Vagina (tissue), 2 donors: ENCODE measurements around the gene SH3BGR. TPM values are rescaled to one million over a fixed set of nuclear protein-coding genes. Genes with fewer than 3 reads are reported as not detected.
A peak's percentile ranks its signal among the peaks of the same experiment; 100 is the strongest.

ENCODE experiments used
- DNase-seq, 2 donors: peaks; one replicate each; pipeline ENCODE4 v3.0.0-alpha.2; 2017; ENCODE audit errors: extremely low spot score in 2 of 2
- H3K27ac ChIP-seq: fragments of 200-600 bp; sonication (generic); one replicate; pipeline ENCODE4 v1.5.1; 2019
- H3K27me3 ChIP-seq: fragments of 200-600 bp; sonication (generic); one replicate; pipeline ENCODE4 v1.5.1; 2019
- H3K36me3 ChIP-seq, 2 donors: fragments of 200-600 bp; sonication (generic); one replicate each; pipeline ENCODE4 v1.5.1; 2017 to 2019
- H3K4me1 ChIP-seq: fragments of 200-600 bp; sonication (generic); one replicate; pipeline ENCODE4 v1.5.1; 2019
- H3K4me3 ChIP-seq, 2 donors: fragments of 200-600 bp; sonication (generic); 1 replicate in 1 of 2; 2 replicates in 1 of 2; pipeline ENCODE4 v1.5.1; 2016 to 2019
- H3K9me3 ChIP-seq: fragments of 200-600 bp; sonication (generic); one replicate; pipeline ENCODE4 v1.5.1; 2019
- POLR2A ChIP-seq, 2 donors: fragments of 450-650 bp; IDR thresholded peaks; one replicate each; pipeline ENCODE4 v1.6.1; 2017; ENCODE audit warnings: antibody characterized with exemption in 2 of 2, mild to moderate bottlenecking in 2 of 2, moderate library complexity in 2 of 2
- POLR2AphosphoS5 ChIP-seq, 2 donors: sonication (generic); formaldehyde crosslinking; IDR thresholded peaks; one replicate each; pipeline ENCODE4 v1.9.0; 2017; ENCODE audit warnings: antibody characterized with exemption in 2 of 2, mild to moderate bottlenecking in 2 of 2, low read depth in 1 of 2; ENCODE audit not compliant: insufficient read depth in 1 of 2
- intact Hi-C: fragments of 100-400 bp; cut with DNase I; formaldehyde crosslinking; loops from one replicate; pipeline ENCODE4 v1.15.1; 2023
- total RNA-seq: library from RNA; depleted of rRNA; stranded (reverse); fragments of >200 nt; gene quantifications from one replicate; pipeline ENCODE4 v1.2.3, GENCODE V29; 2016
- TF ChIP-seq, protein P1 (sequence below), 3 experiments: fragments of 450-650 bp in 2 of 3; fragments of 200-600 bp in 1 of 3; sonication (generic) in 1 of 3; IDR thresholded peaks; one replicate each; pipeline ENCODE4 v1.5.1; 2017 to 2019; ENCODE audit warnings: antibody characterized with exemption in 3 of 3, mild to moderate bottlenecking in 2 of 3, moderate library complexity in 2 of 3

The SH3BGR gene
- total RNA-seq, 1 donor from 2014 or later = 1.2 TPM

DNA sequence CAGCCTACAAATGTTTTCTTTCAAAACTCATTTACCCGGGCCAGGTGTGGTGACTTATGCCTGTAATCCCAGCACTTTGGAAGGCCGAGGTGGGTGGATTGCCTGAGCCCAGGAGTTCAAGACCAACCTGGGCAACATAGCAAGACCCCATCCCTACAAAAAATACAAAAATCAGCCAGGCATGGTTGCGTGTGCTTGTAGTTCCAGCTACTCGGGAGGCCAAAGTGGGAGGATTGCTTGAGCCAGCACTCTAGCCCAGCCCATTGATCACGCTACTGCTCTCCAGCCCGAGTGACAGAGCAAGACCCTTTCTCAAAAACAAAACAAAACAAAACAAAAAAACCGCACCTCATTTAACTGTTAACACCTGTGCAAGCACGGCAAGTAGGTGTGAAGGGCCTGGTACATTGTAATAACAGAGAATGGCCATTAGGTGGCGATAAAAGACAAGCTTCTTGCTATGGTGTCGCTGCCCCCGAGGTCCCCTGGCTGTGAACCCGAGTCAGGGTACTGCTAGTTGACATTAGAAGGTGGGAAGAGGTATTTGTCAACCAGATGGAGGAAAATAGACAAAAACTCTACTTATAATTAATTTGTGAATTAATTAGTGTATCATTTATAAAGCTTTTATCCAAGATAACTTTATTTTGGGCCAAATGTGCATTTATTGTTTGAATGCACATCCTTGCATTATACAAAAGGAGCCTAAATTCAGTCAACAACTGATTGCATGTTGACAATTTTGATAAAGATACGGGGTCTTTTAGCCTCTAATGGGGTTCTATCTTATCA lies 66.5 kb downstream of the SH3BGR start:
- no peak overlapping the region for H3K4me3 ChIP-seq
- no peak for DNase-seq
- no peaks in the 10 kb centered on the region for H3K36me3 ChIP-seq
- no peak overlapping the region for H3K27ac ChIP-seq
- intact Hi-C loops = no loop called here
- H3K9me3 ChIP-seq = no peaks in the 10 kb centered on the region
- H3K4me1 ChIP-seq = no peaks in the 10 kb centered on the region
- H3K27me3 ChIP-seq = no peaks in the 10 kb centered on the region
- no peak for TF ChIP-seq POLR2AphosphoS5 (IDR thresholded peaks at IDR 0.05; ENCODE audit: insufficient read depth in 1 of 2, low read depth in 1 of 2)
- TF ChIP-seq POLR2A (IDR thresholded peaks at IDR 0.05) = no peak
- TF ChIP-seq, protein P1, sequence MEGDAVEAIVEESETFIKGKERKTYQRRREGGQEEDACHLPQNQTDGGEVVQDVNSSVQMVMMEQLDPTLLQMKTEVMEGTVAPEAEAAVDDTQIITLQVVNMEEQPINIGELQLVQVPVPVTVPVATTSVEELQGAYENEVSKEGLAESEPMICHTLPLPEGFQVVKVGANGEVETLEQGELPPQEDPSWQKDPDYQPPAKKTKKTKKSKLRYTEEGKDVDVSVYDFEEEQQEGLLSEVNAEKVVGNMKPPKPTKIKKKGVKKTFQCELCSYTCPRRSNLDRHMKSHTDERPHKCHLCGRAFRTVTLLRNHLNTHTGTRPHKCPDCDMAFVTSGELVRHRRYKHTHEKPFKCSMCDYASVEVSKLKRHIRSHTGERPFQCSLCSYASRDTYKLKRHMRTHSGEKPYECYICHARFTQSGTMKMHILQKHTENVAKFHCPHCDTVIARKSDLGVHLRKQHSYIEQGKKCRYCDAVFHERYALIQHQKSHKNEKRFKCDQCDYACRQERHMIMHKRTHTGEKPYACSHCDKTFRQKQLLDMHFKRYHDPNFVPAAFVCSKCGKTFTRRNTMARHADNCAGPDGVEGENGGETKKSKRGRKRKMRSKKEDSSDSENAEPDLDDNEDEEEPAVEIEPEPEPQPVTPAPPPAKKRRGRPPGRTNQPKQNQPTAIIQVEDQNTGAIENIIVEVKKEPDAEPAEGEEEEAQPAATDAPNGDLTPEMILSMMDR (IDR thresholded peaks at IDR 0.05) = peak; percentile 68 to 92 (median 79)

DNA sequence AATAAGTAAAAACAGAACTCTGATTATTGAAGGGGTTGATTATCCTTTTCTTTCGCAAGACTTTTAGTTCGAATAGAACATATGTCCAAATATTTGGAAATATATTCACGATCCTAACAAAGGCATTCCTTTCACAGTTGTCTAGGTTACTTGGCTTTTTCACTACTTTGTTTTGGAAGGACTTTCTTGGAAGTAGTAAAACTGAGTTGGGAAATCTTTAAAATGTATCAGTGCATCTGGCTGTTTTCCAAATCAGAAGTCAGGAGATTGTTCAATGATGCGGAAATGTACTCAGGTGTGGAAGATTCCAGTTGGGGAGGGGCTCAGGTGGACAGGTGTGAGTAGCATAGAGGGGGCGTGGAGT lies 67.1 kb downstream of the SH3BGR start:
- Histone ChIP-seq H3K4me3 (no peak overlapping the region), H3K27ac (no peak overlapping the region), H3K9me3 (no peaks in the 10 kb centered on the region), H3K27me3 (no peaks in the 10 kb centered on the region), H3K36me3 (no peaks in the 10 kb centered on the region), H3K4me1 (no peaks in the 10 kb centered on the region)
- no peak for DNase-seq
- TF ChIP-seq POLR2A (IDR thresholded peaks at IDR 0.05) = no peak
- intact Hi-C loops = no loop called here

GRCh38 chr21:39519835-39520234 lies 68.1 kb downstream of the SH3BGR start:
- H3K9me3 ChIP-seq = no peaks in the 10 kb centered on the region
- TF ChIP-seq POLR2AphosphoS5 (IDR thresholded peaks at IDR 0.05; ENCODE audit: insufficient read depth in 1 of 2, low read depth in 1 of 2) (no peak), POLR2A (IDR thresholded peaks at IDR 0.05) (no peak)
- TF ChIP-seq, protein P1 (IDR thresholded peaks at IDR 0.05) = no peak

DNA sequence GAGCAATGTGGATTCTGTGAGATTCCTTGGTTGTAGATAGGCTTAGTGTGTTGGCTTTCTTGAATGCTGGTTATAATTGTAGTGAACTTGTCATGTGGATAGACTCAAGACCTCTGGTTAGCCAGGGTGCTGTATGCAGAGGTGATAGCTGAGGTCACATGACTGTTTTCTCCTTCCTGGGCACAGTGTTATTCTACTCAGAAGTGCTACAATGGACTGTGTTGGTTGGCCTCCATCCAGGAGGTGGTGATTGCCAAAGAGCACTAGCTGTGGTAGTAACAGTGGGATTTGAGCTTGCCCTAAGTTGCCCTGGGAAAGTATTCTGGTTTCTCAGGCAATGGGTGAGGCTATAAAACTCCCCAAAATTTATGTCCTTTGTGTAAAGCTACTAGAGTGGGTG lies 71.6 kb downstream of the SH3BGR start:
- no peak for DNase-seq
- H3K9me3 ChIP-seq = no peaks in the 10 kb centered on the region
- intact Hi-C loops = no loop called here
- H3K27ac ChIP-seq = no peak overlapping the region
- no peak overlapping the region for H3K4me3 ChIP-seq
- no peaks in the 10 kb centered on the region for H3K27me3 ChIP-seq
- no peaks in the 10 kb centered on the region for H3K36me3 ChIP-seq
- H3K4me1 ChIP-seq = peaks cover 7% of the 10 kb centered on the region
- TF ChIP-seq POLR2AphosphoS5 (IDR thresholded peaks at IDR 0.05; ENCODE audit: insufficient read depth in 1 of 2, low read depth in 1 of 2) (no peak), POLR2A (IDR thresholded peaks at IDR 0.05) (no peak)
- TF ChIP-seq, protein P1 (IDR thresholded peaks at IDR 0.05) = no peak

More at GRCh38 chr21:39519835-39520234, 68.1 kb downstream of the SH3BGR start:
- Histone ChIP-seq H3K27ac (no peak overlapping the region), H3K4me3 (no peak overlapping the region), H3K27me3 (no peaks in the 10 kb centered on the region), H3K36me3 (no peaks in the 10 kb centered on the region), H3K4me1 (no peaks in the 10 kb centered on the region)
- DNase-seq = no peak
- intact Hi-C loops = no loop called here

GRCh38 chr21:39523915-39524314 lies 72.1 kb downstream of the SH3BGR start:
- Histone ChIP-seq H3K4me3 (no peak overlapping the region), H3K4me1 (peaks cover 12% of the 10 kb centered on the region), H3K27me3 (no peaks in the 10 kb centered on the region), H3K9me3 (no peaks in the 10 kb centered on the region), H3K27ac (no peak overlapping the region), H3K36me3 (no peaks in the 10 kb centered on the region)
- no peak for DNase-seq
- no peak for TF ChIP-seq POLR2A (IDR thresholded peaks at IDR 0.05)
- TF ChIP-seq POLR2AphosphoS5 (IDR thresholded peaks at IDR 0.05; ENCODE audit: insufficient read depth in 1 of 2, low read depth in 1 of 2) = no peak
- TF ChIP-seq, protein P1 (IDR thresholded peaks at IDR 0.05) = no peak
- intact Hi-C loops = no loop called here
